ENCODE measurements around the gene BTK. TPM values are rescaled to one million over a fixed set of nuclear protein-coding genes. Genes with fewer than 3 reads are reported as not detected.

BTK gene
- total RNA-seq, 6 donors from 2014 or later, result 16.2 to 81.7 (median 37.3) TPM

DNA sequence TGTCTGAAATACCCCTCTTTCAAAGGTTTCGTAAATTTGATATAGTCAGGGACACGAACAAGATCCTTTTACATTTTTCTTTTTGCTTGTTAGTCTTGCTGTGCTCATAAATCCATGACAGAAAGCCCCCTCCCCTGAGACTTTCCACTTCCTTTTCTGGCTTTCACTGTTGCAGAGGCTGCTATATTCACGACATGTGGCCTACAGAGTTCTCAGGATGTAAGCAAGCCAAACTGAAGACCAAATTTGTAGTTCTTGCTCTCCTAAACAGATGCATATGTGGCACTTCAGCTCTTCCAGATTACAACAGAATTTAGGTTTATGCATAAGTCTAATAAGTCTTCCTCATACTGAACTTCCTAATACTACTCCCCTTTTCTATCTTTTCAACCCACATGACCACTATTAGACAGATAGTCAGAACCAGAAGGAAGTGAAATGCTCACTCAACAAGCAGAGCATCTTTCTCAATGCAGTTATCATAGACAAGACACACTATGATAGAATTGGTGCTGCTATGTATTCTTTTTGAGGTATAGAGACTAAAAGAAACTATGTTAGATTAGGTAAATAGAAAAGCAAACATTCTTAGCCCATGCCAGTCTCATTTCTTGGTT is 15.0 kb downstream of the BTK start:
- no peaks in the 10 kb centered on the region for H3K36me3 ChIP-seq
- H3K9me3 ChIP-seq, result no peaks in the 10 kb centered on the region
- WGBS, 2 donors, result 59 to 68% methylated on average over 3 of the region's 3 CpGs
- DNase-seq (no peak), ATAC-seq (ENCODE audit: low FRiP score in 2 of 2) (no peak)
- H3K4me3 ChIP-seq, result no peak overlapping the region
- H3K27me3 ChIP-seq, result no peaks in the 10 kb centered on the region
- no peak overlapping the region for H3K27ac ChIP-seq
- TF ChIP-seq POLR2AphosphoS5 (IDR thresholded peaks at IDR 0.05) (no peak), EP300 (IDR thresholded peaks at IDR 0.05) (no peak), POLR2A (IDR thresholded peaks at IDR 0.05) (no peak)
- TF ChIP-seq, protein P1, sequence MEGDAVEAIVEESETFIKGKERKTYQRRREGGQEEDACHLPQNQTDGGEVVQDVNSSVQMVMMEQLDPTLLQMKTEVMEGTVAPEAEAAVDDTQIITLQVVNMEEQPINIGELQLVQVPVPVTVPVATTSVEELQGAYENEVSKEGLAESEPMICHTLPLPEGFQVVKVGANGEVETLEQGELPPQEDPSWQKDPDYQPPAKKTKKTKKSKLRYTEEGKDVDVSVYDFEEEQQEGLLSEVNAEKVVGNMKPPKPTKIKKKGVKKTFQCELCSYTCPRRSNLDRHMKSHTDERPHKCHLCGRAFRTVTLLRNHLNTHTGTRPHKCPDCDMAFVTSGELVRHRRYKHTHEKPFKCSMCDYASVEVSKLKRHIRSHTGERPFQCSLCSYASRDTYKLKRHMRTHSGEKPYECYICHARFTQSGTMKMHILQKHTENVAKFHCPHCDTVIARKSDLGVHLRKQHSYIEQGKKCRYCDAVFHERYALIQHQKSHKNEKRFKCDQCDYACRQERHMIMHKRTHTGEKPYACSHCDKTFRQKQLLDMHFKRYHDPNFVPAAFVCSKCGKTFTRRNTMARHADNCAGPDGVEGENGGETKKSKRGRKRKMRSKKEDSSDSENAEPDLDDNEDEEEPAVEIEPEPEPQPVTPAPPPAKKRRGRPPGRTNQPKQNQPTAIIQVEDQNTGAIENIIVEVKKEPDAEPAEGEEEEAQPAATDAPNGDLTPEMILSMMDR (IDR thresholded peaks at IDR 0.05), result no peak
- H3K4me1 ChIP-seq, result no peaks in the 10 kb centered on the region

DNA sequence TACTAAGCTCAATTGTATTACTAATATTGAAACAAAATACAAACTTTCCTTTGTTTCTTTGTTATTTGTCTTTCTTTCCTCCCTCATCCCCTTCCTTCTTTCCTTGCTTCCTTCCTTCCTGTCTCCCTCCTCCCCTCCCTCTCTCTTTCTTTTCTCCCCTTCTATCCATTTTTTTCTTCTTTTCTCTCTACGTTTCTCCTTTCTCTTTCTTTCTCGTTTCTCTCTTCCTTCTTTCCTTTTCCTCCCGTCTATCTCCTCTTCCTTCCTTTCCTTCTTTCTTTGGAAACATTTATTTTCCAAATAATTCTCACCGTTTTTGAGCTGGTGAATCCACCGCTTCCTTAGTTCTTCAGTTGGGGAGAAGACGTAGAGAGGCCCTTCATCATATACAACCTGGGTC is 16.3 kb downstream of the BTK start:
- Histone ChIP-seq H3K9me3 (no peaks in the 10 kb centered on the region), H3K27ac (no peak overlapping the region), H3K36me3 (no peaks in the 10 kb centered on the region), H3K4me3 (no peak overlapping the region), H3K4me1 (no peaks in the 10 kb centered on the region), H3K27me3 (no peaks in the 10 kb centered on the region)
- TF ChIP-seq EP300 (IDR thresholded peaks at IDR 0.05) (no peak), POLR2AphosphoS5 (IDR thresholded peaks at IDR 0.05) (no peak), POLR2A (IDR thresholded peaks at IDR 0.05) (no peak)
- TF ChIP-seq, protein P1 (IDR thresholded peaks at IDR 0.05), result no peak
- 69 to 74% methylated on average over 6 of the region's 6 CpGs for WGBS, 2 donors
- no peak for DNase-seq
- no peak for ATAC-seq (ENCODE audit: low FRiP score in 2 of 2)

DNA sequence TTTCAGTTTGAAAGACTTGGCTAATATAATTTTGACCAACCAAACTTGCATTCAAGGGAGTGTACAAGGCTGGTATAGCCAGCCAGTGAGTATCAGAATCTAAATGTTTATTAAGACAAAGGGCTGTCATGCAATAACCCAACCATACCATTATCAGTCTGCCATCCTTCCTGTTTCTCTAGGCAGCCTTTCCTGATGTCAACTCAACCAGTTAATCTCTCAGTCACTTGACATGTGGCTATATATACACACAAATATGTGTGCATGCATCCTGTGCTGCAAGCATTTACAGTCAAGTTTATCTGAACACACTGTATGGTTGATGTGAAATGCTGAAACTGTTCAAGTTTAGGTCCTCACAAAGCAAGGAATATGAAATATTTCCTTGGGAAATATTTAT is 17.2 kb downstream of the BTK start:
- ATAC-seq (ENCODE audit: low FRiP score in 2 of 2) (no peak), DNase-seq (no peak)
- no peaks in the 10 kb centered on the region for H3K36me3 ChIP-seq
- H3K27me3 ChIP-seq, result no peaks in the 10 kb centered on the region
- no peaks in the 10 kb centered on the region for H3K4me1 ChIP-seq
- H3K27ac ChIP-seq, result no peak overlapping the region
- TF ChIP-seq, protein P1 (IDR thresholded peaks at IDR 0.05), result no peak
- no peak overlapping the region for H3K4me3 ChIP-seq
- no peaks in the 10 kb centered on the region for H3K9me3 ChIP-seq

DNA sequence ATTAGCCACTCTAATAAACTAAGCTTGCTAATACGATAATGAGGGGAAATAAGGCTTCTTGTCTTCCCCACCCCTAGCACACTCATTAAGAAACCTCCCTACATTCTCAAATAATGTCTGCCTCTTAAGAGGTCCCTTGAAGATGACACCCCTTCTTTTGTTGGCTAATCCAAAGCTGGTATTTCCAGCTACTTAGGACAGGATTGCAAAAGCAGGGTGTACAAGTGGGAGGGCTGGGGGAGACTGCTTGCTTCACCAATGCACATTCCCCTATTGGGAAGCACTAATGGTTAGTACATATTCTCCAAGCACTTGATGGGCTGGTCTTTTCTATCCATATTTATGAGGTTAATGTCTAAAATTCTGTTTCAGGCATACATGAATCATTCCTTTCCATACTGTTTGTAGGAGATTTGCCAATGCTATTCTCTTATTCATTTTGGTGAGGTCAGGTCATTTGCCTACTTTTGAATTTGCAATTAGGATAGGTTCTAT is 20.6 kb downstream of the BTK start:
- no peak overlapping the region for H3K27ac ChIP-seq
- H3K4me1 ChIP-seq, result no peaks in the 10 kb centered on the region
- H3K4me3 ChIP-seq, result no peak overlapping the region
- no peaks in the 10 kb centered on the region for H3K9me3 ChIP-seq
- no peaks in the 10 kb centered on the region for H3K36me3 ChIP-seq
- DNase-seq (no peak), ATAC-seq (ENCODE audit: low FRiP score in 2 of 2) (no peak)
- 50 to 80% methylated on average over 1 of the region's 1 CpG for WGBS, 2 donors
- TF ChIP-seq POLR2AphosphoS5 (IDR thresholded peaks at IDR 0.05), result no peak
- TF ChIP-seq EP300 (IDR thresholded peaks at IDR 0.05), result no peak
- TF ChIP-seq, protein P1 (IDR thresholded peaks at IDR 0.05), result no peak
- no peak for TF ChIP-seq POLR2A (IDR thresholded peaks at IDR 0.05)
- no peaks in the 10 kb centered on the region for H3K27me3 ChIP-seq

DNA sequence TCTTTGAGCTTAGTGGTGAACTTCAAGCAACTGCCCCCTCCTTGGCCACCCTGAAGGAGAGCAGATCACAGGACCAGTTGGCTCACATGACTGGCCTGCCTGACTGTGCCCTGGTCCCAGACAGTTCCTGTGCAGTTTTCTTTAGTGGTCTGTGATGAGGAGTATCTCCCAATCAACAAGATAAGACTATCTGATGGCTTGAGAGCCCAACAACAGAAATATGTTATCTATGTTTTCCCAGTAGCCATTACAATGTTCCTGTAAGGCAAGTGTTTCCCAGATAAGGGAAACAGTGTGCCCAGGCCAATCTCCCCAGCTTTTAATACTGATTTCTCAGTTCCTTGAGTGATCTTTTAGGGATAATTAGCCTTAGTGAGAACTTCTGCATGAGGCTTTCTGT is 23.2 kb downstream of the BTK start:
- Histone ChIP-seq H3K27me3 (no peaks in the 10 kb centered on the region), H3K4me1 (no peaks in the 10 kb centered on the region), H3K27ac (no peak overlapping the region), H3K36me3 (no peaks in the 10 kb centered on the region), H3K9me3 (no peaks in the 10 kb centered on the region), H3K4me3 (no peak overlapping the region)
- TF ChIP-seq POLR2AphosphoS5 (IDR thresholded peaks at IDR 0.05) (no peak), POLR2A (IDR thresholded peaks at IDR 0.05) (no peak), EP300 (IDR thresholded peaks at IDR 0.05) (no peak)
- TF ChIP-seq, protein P1 (IDR thresholded peaks at IDR 0.05), result no peak
- DNase-seq (no peak), ATAC-seq (ENCODE audit: low FRiP score in 2 of 2) (no peak)

Measured in upper lobe of left lung (tissue), 6 donors.